Measurements from ENCODE around the gene B3GNT3. TPM values are rescaled to one million over a fixed set of nuclear protein-coding genes. Genes with fewer than 3 reads are reported as not detected.

The B3GNT3 gene
- total and polyA plus RNA-seq, 2 of the 13 experiments (the other 11 are each of a cell fraction or from before 2014, with no cell fraction given), result 0.86 to 4.0 TPM

DNA sequence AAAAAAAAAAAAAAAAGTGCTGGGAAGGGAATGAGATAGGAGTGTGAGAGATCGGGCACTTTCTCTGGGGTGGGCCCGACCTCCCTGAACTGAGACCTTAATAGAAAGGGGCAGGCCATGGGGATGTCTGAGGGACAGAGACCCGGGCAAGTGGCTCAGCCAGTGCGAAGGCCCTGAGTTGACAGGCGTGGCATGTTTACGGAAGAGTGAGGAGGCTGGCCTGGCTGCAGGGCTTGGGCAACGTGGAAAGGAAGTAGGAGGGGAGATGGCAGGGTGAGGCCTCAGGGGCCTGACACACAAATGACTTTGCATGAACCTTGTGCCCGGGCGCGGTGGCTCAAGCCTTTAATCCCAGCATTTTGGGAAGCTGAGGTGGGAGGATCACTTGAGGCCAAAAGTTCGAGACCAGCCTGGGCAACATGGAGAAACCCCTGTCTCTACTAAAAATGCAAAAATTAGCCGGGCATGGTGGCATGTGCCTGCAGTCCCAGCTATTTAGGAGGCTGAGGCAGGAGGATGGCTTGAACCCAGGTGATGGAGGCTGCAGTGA, 29.8 kb upstream of the B3GNT3 start (continued):
- TF ChIP-seq NR3C1 (CRISPR knock-in tag; IDR thresholded peaks at IDR 0.05), result no peak
- no peak for TF ChIP-seq CHCHD3 (CRISPR knock-in tag; IDR thresholded peaks at IDR 0.05)
- peak; percentile 55; the same call in 1 of the 2 replicates for TF ChIP-seq ZNF605 (CRISPR knock-in tag; IDR thresholded peaks at IDR 0.05)
- TF ChIP-seq, protein P1, sequence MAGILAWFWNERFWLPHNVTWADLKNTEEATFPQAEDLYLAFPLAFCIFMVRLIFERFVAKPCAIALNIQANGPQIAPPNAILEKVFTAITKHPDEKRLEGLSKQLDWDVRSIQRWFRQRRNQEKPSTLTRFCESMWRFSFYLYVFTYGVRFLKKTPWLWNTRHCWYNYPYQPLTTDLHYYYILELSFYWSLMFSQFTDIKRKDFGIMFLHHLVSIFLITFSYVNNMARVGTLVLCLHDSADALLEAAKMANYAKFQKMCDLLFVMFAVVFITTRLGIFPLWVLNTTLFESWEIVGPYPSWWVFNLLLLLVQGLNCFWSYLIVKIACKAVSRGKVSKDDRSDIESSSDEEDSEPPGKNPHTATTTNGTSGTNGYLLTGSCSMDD (CRISPR knock-in tag; IDR thresholded peaks at IDR 0.05), result no peak
- no peak for TF ChIP-seq ZNF790 (CRISPR knock-in tag; IDR thresholded peaks at IDR 0.05; ENCODE audit: borderline replicate concordance)
- TF ChIP-seq ZKSCAN5 (CRISPR knock-in tag; IDR thresholded peaks at IDR 0.05), result no peak
- TF ChIP-seq, protein P2, sequence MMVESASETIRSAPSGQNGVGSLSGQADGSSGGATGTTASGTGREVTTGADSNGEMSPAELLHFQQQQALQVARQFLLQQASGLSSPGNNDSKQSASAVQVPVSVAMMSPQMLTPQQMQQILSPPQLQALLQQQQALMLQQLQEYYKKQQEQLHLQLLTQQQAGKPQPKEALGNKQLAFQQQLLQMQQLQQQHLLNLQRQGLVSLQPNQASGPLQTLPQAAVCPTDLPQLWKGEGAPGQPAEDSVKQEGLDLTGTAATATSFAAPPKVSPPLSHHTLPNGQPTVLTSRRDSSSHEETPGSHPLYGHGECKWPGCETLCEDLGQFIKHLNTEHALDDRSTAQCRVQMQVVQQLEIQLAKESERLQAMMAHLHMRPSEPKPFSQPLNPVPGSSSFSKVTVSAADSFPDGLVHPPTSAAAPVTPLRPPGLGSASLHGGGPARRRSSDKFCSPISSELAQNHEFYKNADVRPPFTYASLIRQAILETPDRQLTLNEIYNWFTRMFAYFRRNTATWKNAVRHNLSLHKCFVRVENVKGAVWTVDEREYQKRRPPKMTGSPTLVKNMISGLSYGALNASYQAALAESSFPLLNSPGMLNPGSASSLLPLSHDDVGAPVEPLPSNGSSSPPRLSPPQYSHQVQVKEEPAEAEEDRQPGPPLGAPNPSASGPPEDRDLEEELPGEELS (CRISPR knock-in tag; IDR thresholded peaks at IDR 0.05), result peak; percentile 88
- no peak for TF ChIP-seq ZNF670 (CRISPR knock-in tag; IDR thresholded peaks at IDR 0.05; ENCODE audit: borderline replicate concordance)
- peak; percentile 68 for TF ChIP-seq GATAD2A (CRISPR knock-in tag; IDR thresholded peaks at IDR 0.05)
- TF ChIP-seq, protein P3, sequence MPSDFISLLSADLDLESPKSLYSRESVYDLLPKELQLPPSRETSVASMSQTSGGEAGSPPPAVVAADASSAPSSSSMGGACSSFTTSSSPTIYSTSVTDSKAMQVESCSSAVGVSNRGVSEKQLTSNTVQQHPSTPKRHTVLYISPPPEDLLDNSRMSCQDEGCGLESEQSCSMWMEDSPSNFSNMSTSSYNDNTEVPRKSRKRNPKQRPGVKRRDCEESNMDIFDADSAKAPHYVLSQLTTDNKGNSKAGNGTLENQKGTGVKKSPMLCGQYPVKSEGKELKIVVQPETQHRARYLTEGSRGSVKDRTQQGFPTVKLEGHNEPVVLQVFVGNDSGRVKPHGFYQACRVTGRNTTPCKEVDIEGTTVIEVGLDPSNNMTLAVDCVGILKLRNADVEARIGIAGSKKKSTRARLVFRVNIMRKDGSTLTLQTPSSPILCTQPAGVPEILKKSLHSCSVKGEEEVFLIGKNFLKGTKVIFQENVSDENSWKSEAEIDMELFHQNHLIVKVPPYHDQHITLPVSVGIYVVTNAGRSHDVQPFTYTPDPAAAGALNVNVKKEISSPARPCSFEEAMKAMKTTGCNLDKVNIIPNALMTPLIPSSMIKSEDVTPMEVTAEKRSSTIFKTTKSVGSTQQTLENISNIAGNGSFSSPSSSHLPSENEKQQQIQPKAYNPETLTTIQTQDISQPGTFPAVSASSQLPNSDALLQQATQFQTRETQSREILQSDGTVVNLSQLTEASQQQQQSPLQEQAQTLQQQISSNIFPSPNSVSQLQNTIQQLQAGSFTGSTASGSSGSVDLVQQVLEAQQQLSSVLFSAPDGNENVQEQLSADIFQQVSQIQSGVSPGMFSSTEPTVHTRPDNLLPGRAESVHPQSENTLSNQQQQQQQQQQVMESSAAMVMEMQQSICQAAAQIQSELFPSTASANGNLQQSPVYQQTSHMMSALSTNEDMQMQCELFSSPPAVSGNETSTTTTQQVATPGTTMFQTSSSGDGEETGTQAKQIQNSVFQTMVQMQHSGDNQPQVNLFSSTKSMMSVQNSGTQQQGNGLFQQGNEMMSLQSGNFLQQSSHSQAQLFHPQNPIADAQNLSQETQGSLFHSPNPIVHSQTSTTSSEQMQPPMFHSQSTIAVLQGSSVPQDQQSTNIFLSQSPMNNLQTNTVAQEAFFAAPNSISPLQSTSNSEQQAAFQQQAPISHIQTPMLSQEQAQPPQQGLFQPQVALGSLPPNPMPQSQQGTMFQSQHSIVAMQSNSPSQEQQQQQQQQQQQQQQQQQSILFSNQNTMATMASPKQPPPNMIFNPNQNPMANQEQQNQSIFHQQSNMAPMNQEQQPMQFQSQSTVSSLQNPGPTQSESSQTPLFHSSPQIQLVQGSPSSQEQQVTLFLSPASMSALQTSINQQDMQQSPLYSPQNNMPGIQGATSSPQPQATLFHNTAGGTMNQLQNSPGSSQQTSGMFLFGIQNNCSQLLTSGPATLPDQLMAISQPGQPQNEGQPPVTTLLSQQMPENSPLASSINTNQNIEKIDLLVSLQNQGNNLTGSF (CRISPR knock-in tag; IDR thresholded peaks at IDR 0.05), result no peak
- no peak for TF ChIP-seq ATF7 (IDR thresholded peaks at IDR 0.05)
- TF ChIP-seq ATF7 (CRISPR knock-in tag; IDR thresholded peaks at IDR 0.05), result no peak
- no peak for TF ChIP-seq ZNF773 (CRISPR knock-in tag; IDR thresholded peaks at IDR 0.05; ENCODE audit: borderline replicate concordance)
- TF ChIP-seq TP53 (CRISPR knock-in tag; conservative IDR thresholded peaks at IDR 0.05), result no peak
- no peak for TF ChIP-seq FOXC1 (CRISPR knock-in tag; IDR thresholded peaks at IDR 0.05; ENCODE audit: borderline replicate concordance)
- peak; percentile 92 for TF ChIP-seq CHD4 (IDR thresholded peaks at IDR 0.05; ENCODE audit: borderline replicate concordance, low read length)
- TF ChIP-seq SP140L (CRISPR knock-in tag; IDR thresholded peaks at IDR 0.05; ENCODE audit: borderline replicate concordance), result no peak
- no peak for TF ChIP-seq ZNF709 (CRISPR knock-in tag; IDR thresholded peaks at IDR 0.05)
- TF ChIP-seq, protein P4, sequence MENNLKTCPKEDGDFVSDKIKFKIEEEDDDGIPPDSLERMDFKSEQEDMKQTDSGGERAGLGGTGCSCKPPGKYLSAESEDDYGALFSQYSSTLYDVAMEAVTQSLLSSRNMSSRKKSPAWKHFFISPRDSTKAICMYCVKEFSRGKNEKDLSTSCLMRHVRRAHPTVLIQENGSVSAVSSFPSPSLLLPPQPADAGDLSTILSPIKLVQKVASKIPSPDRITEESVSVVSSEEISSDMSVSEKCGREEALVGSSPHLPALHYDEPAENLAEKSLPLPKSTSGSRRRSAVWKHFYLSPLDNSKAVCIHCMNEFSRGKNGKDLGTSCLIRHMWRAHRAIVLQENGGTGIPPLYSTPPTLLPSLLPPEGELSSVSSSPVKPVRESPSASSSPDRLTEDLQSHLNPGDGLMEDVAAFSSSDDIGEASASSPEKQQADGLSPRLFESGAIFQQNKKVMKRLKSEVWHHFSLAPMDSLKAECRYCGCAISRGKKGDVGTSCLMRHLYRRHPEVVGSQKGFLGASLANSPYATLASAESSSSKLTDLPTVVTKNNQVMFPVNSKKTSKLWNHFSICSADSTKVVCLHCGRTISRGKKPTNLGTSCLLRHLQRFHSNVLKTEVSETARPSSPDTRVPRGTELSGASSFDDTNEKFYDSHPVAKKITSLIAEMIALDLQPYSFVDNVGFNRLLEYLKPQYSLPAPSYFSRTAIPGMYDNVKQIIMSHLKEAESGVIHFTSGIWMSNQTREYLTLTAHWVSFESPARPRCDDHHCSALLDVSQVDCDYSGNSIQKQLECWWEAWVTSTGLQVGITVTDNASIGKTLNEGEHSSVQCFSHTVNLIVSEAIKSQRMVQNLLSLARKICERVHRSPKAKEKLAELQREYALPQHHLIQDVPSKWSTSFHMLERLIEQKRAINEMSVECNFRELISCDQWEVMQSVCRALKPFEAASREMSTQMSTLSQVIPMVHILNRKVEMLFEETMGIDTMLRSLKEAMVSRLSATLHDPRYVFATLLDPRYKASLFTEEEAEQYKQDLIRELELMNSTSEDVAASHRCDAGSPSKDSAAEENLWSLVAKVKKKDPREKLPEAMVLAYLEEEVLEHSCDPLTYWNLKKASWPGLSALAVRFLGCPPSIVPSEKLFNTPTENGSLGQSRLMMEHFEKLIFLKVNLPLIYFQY (CRISPR knock-in tag; IDR thresholded peaks at IDR 0.05; ENCODE audit: borderline replicate concordance), result no peak

All from HepG2 (cell line).